Measurements from ENCODE around the gene AHNAK. TPM values are rescaled to one million over a fixed set of nuclear protein-coding genes. Genes with fewer than 3 reads are reported as not detected.

Gene AHNAK
- total RNA-seq, 4 donors from 2014 or later: 227 to 400 (median 288) TPM

DNA sequence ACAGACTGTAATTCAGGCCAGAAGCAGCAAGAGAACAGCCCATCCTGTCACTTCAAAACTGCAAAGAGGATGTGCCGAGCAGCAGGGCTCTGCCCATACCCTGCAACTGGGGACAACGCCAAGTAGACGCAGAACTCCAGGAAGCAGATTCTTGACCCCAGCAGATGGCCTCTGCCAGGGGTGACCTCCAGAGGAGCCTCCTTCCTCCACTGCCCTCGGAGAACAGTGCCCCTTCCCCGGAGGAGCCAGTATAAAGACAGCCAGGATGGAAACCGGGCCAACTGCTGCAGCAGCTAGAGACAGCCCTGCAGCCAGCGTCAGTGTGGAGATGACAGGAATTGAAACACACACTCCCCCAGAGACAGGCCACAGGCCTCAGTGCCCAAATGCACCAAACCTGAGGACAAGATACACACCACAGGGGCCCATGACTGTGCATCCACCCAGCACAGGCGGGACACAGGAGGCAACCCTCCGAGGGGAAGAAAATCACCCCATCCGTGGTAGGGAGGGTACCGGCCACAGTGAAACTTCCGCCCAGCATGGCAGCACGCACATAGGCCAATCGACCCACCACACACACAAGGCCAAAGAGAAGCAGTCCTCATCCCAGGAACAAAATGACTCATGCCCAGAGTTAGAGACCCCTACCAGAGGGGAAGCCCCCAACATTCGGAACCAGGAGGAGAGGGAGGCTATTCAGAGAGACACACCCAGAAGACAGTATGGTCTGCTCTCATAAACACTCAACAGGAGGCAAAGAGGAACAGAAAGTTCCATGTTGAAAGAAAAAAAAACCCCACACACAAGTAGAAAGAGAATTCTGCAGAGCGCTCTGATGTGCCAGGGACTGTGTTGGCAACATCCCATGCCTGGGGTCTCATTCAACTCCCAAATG is 5.6 kb downstream of the AHNAK start:
- Histone ChIP-seq H3K9me3 (no peaks in the 10 kb centered on the region), H3K4me1 (peaks cover 37 to 72% of the 10 kb centered on the region in 2 donors), H3K4me3 (replicated peaks in 1 of 3) (no peak overlapping the region), H3K36me3 (no peaks in the 10 kb centered on the region), H3K27ac (peak overlapping the region in 2 of 3 donors; percentile 8 to 92), H3K27me3 (no peaks in the 10 kb centered on the region)
- 53 to 61% methylated on average over 11 to 13 of the region's 16 CpGs for WGBS, 2 donors
- TF ChIP-seq CTCF (IDR thresholded peaks at IDR 0.05) (no peak), POLR2A (IDR thresholded peaks at IDR 0.05) (no peak)
- intact Hi-C loops (cut with DNase I): loop anchor here (5.0 kb wide), 2 partner anchors 34 to 119 kb away; no protein-coding TSS in a partner anchor
- DNase-seq: no peak

DNA sequence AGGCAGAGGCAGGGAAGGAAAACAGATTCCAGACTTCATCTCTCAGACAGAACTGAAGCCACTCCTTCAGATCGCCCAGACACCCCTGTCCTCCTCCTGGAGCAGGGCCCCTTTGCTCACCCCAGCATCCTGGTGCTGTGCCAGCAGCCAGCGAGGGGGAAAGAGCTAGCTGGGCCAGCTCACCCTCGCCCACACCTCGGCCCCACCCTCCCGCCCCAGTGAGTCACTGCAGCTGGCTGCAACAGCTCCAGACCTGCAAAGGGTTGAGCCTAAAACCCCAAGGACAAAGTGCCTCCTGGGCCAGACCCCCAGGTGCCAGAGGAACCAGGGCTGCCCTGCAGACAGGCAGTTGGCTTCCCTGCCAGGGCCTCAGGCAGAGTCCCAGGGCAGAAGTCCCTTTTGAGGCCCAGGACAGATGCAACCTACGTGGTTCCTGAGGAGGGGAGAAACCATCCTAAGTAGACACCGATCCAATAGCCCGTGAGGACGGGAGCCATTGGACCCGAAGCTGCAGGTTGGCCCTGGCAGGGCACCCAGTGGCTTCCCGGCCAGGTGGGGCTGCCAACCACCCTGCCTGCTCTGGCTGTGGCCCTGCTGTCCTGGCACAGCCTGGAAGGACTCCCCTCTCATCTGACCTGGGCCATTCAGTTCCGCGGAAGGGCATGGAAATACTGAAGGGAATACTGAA is 7.2 kb downstream of the AHNAK start:
- intact Hi-C loops (cut with DNase I): no loop called here
- Histone ChIP-seq H3K4me3 (replicated peaks in 1 of 3) (peak overlapping the region in 1 of 3 donors; percentile 3), H3K27me3 (no peaks in the 10 kb centered on the region), H3K9me3 (no peaks in the 10 kb centered on the region), H3K27ac (peak overlapping the region; percentile 16 to 92 (median 44)), H3K36me3 (peaks cover 10 to 16% of the 10 kb centered on the region in 2 donors), H3K4me1 (peaks cover 37 to 67% of the 10 kb centered on the region in 2 donors)
- 29 to 34% methylated on average over 8 to 11 of the region's 13 CpGs for WGBS, 2 donors
- TF ChIP-seq POLR2A (IDR thresholded peaks at IDR 0.05): no peak
- no peak for TF ChIP-seq CTCF (IDR thresholded peaks at IDR 0.05)
- peak; percentile 73 to 74 for DNase-seq

DNA sequence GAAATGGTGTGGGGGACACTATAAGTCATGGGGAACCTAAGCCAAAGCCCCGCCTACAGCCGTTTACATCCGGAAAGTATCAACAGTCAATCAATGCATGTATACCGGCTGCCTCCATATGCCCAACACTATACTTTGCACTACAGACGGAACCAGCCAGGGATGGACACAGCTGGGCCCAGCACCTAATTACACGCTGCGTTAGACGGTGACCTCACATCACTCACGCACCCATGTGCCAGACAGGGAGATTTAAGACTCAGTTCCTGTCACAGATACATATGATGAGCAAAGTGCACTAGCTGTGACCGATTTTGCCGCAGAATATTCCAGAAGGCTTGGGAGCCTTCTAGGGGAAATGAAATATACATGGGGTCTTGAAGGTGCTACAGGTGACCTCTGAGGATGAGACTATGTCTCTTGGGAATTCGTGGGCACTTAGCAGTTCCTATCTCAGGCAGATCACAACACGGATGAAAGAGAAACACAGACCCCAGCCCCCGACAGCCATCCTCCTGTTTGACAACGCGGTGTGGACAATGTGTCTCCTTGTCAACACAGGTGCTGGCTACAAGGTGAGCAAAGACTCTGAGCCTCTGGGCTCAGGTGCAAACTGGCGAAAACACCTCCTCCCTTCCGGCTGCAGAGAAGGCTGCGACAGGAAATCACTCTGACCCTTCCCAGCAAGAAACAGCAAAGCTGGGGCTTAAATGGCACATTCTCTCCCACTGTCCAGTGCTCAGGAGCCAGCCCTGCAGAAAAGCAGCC is 8.0 kb downstream of the AHNAK start:
- no peak for TF ChIP-seq POLR2A (IDR thresholded peaks at IDR 0.05)
- no peak for TF ChIP-seq CTCF (IDR thresholded peaks at IDR 0.05)
- no peaks in the 10 kb centered on the region for H3K27me3 ChIP-seq
- 67 to 81% methylated on average over 18 to 19 of the region's 19 CpGs for WGBS, 2 donors
- no peak for DNase-seq
- H3K4me1 ChIP-seq: peaks cover 37 to 64% of the 10 kb centered on the region in 2 donors
- H3K4me3 ChIP-seq (replicated peaks in 1 of 3): no peak overlapping the region
- peak overlapping the region in 2 of 3 donors; percentile 44 to 92 for H3K27ac ChIP-seq
- H3K36me3 ChIP-seq: peaks cover 18 to 23% of the 10 kb centered on the region in 2 donors
- intact Hi-C loops (cut with DNase I): no loop called here
- H3K9me3 ChIP-seq: no peaks in the 10 kb centered on the region

GRCh38 chr11:62536301-62536957 is 10.2 kb downstream of the AHNAK start:
- no peak for DNase-seq
- intact Hi-C loops (cut with DNase I): no loop called here
- no peak overlapping the region for H3K4me3 ChIP-seq (replicated peaks in 1 of 3)
- H3K27me3 ChIP-seq: no peaks in the 10 kb centered on the region
- TF ChIP-seq POLR2A (IDR thresholded peaks at IDR 0.05) (no peak), CTCF (IDR thresholded peaks at IDR 0.05) (no peak)
- H3K36me3 ChIP-seq: peaks cover 40 to 45% of the 10 kb centered on the region in 2 donors
- no peak overlapping the region for H3K27ac ChIP-seq
- peaks cover 21 to 42% of the 10 kb centered on the region in 2 donors for H3K4me1 ChIP-seq
- H3K9me3 ChIP-seq: no peaks in the 10 kb centered on the region
- 54 to 73% methylated on average over 21 of the region's 21 CpGs for WGBS, 2 donors

Data from thyroid gland (tissue), 4 donors.